ENCODE results near the gene LARP4B. TPM values are rescaled to one million over a fixed set of nuclear protein-coding genes. Genes with fewer than 3 reads are reported as not detected.

Gene LARP4B
- total and polyA plus RNA-seq, 2 donors from 2014 or later, result 12.9 to 96.6 TPM

DNA sequence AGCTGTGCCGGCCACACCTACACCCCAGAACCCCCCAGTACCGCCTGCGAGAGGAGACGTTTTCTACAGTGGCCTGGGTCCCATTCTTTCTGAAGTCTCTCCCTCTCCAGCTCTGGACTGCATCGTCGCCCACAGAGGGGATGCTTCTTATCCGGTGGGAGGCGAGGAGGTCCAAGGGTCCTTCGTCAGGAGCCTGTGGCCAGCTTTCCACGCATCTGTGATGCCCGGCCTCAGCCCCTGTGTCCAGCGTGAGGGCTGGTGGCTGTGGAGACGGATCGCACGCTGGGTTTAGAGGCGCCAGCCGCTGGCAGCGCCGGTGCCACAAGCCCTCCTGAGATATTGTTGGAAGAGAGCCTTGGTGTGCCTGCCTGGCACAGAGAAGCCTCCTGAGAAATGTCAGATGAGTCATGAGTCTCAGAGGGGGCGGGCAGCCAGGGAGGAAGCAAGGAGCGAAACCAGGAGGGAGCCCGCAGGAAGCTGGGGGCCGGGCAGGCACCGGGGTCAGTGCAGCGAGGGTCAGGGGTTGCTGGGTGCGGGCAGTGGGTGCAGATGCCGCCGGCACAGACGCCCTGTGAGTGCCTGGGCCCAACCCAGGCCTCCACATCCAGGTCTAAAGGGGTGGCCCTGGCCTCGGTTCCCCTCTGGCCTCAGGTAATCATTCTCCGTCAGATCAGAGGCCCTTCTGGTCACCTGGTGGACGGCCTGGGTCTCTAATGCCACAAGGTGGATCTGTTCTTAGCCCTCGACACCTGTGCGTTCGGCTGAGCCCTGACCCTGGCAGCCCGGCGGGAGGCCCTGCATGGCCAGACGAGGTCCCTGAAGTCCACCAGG, 156.0 kb downstream of the LARP4B start:
- no peaks in the 10 kb centered on the region for H3K27me3 ChIP-seq (ENCODE audit: control insufficient read depth, insufficient read depth, low read length)
- no peak overlapping the region for H3K4me3 ChIP-seq (ENCODE audit: low read length in 3 of 3)
- H3K4me1 ChIP-seq (ENCODE audit: control insufficient read depth in 2 of 3, insufficient read depth in 2 of 3, low read depth in 1 of 3, low read length in 3 of 3), result no peaks in the 10 kb centered on the region
- FAIRE-seq (no peak), DNase-seq (peak in 1 of 5 donors; percentile 79)
- no peak overlapping the region for H3K27ac ChIP-seq (ENCODE audit: low read depth in 2 of 2, low read length in 2 of 2)
- H3K36me3 ChIP-seq (ENCODE audit: control insufficient read depth in 2 of 3, insufficient read depth in 3 of 3, low read length in 3 of 3), result no peaks in the 10 kb centered on the region
- no peak overlapping the region for H3K9ac ChIP-seq (ENCODE audit: low read length in 3 of 3)
- no peaks in the 10 kb centered on the region for H3K9me3 ChIP-seq (ENCODE audit: control insufficient read depth in 2 of 3, insufficient read depth in 1 of 3, low read length in 3 of 3)
- intact Hi-C loops (cut with DNase I), result no loop called here
- TF ChIP-seq, protein P1, sequence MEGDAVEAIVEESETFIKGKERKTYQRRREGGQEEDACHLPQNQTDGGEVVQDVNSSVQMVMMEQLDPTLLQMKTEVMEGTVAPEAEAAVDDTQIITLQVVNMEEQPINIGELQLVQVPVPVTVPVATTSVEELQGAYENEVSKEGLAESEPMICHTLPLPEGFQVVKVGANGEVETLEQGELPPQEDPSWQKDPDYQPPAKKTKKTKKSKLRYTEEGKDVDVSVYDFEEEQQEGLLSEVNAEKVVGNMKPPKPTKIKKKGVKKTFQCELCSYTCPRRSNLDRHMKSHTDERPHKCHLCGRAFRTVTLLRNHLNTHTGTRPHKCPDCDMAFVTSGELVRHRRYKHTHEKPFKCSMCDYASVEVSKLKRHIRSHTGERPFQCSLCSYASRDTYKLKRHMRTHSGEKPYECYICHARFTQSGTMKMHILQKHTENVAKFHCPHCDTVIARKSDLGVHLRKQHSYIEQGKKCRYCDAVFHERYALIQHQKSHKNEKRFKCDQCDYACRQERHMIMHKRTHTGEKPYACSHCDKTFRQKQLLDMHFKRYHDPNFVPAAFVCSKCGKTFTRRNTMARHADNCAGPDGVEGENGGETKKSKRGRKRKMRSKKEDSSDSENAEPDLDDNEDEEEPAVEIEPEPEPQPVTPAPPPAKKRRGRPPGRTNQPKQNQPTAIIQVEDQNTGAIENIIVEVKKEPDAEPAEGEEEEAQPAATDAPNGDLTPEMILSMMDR (IDR thresholded peaks at IDR 0.05; ENCODE audit: borderline replicate concordance, extremely low read depth, insufficient read depth), result no peak

DNA sequence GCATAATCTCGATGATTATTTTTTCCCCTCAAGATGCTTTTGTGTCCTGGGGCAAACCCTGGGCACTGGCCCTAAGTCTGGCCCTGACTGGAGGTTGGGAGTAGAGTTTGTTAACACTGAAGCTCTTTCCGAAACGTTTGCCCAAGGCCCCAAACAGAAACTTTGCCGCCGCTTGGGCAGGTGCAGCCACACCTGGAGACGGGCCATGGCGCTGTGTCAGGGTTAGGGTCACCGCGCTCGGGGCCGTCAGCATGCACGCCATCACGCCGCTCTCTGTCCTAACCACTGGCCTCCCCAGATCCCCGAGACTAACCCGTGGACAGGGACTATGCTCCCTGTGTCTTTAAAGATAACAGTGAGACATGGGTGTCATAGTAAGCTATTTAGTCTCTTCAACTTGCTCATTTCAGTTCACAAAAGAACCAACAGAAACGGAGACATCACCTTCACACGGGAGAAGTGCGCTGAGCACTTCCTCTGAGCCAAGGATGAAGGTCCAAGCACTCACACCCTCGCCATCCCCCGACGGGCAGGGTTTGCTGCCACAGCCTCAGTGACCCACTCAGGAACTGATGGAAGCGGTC, 156.8 kb downstream of the LARP4B start:
- Histone ChIP-seq H3K36me3 (ENCODE audit: control insufficient read depth in 2 of 3, insufficient read depth in 3 of 3, low read length in 3 of 3) (no peaks in the 10 kb centered on the region), H3K9me3 (ENCODE audit: control insufficient read depth in 2 of 3, insufficient read depth in 1 of 3, low read length in 3 of 3) (no peaks in the 10 kb centered on the region), H3K27ac (ENCODE audit: low read depth in 2 of 2, low read length in 2 of 2) (no peak overlapping the region), H3K4me3 (ENCODE audit: low read length in 3 of 3) (no peak overlapping the region), H3K27me3 (ENCODE audit: control insufficient read depth, insufficient read depth, low read length) (no peaks in the 10 kb centered on the region), H3K9ac (ENCODE audit: low read length in 3 of 3) (no peak overlapping the region), H3K4me1 (ENCODE audit: control insufficient read depth in 2 of 3, insufficient read depth in 2 of 3, low read depth in 1 of 3, low read length in 3 of 3) (no peaks in the 10 kb centered on the region)
- TF ChIP-seq, protein P1 (IDR thresholded peaks at IDR 0.05; ENCODE audit: borderline replicate concordance, extremely low read depth, insufficient read depth), result no peak
- no peak for DNase-seq
- intact Hi-C loops (cut with DNase I), result no loop called here
- no peak for FAIRE-seq

DNA sequence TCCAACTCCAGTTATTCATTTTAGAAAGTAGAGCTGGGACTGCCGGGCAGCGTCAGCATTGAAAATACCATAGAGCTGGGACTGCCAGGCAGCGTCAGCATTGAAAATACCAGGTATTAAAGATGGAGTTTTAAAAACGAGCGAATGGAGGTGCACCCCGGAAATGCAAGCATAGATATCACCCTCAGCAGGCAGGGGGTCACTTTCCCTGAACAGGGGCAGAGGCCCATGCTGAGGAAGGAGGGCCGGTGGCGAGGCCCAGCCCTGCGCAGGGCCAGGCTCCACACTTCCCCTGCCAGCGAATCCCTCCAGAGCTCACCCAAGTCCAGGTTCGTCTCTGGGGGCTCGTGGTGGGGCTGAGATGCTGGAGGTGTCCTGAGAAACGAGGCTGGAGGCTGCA, 157.3 kb downstream of the LARP4B start:
- Histone ChIP-seq H3K27me3 (ENCODE audit: control insufficient read depth, insufficient read depth, low read length) (no peaks in the 10 kb centered on the region), H3K9me3 (ENCODE audit: control insufficient read depth in 2 of 3, insufficient read depth in 1 of 3, low read length in 3 of 3) (no peaks in the 10 kb centered on the region), H3K36me3 (ENCODE audit: control insufficient read depth in 2 of 3, insufficient read depth in 3 of 3, low read length in 3 of 3) (no peaks in the 10 kb centered on the region), H3K27ac (ENCODE audit: low read depth in 2 of 2, low read length in 2 of 2) (no peak overlapping the region), H3K4me3 (ENCODE audit: low read length in 3 of 3) (no peak overlapping the region), H3K4me1 (ENCODE audit: control insufficient read depth in 2 of 3, insufficient read depth in 2 of 3, low read depth in 1 of 3, low read length in 3 of 3) (no peaks in the 10 kb centered on the region), H3K9ac (ENCODE audit: low read length in 3 of 3) (no peak overlapping the region)
- TF ChIP-seq, protein P1 (IDR thresholded peaks at IDR 0.05; ENCODE audit: borderline replicate concordance, extremely low read depth, insufficient read depth), result no peak
- no peak for FAIRE-seq
- intact Hi-C loops (cut with DNase I), result no loop called here
- DNase-seq, result no peak

Measured in kidney (tissue), 14 donors.